ENCODE measurements around the gene SLC25A18.

GRCh38 chr22:17580441-17581031, 17.2 kb downstream of the SLC25A18 start:
- TF ChIP-seq CTCF (IDR thresholded peaks at IDR 0.05; ENCODE audit: low read length) (no peak), EZH2 (optimal IDR thresholded peaks at IDR 0.05; ENCODE audit: low read depth, low read length) (no peak)

Measured in MM.1S (cell line).